Activated T-cell treated with anti-CD3 and anti-CD28 coated beads, Interleukin-2, amount 50 U/mL, for 48 hours (primary cell): ENCODE results near the gene ITFG2.
"Not testable (repeated sequence)": the region's sequence is repeated elsewhere in the genome, so short reads cannot be mapped to it uniquely, and the experiment has no call there.

Experiments used
- DNase-seq, 2 experiments: peaks; one replicate each; pipeline ENCODE4 v3.0.0-alpha.2; 2020

ITFG2 gene

GRCh38 chr12:2812290-2813213 lies at the start of gene ITFG2:
ITFG2 (plus strand) TSS chr12:2812668; CDS start chr12:2812761, 93 bp downstream.
- peak; percentile 96 to 97 for DNase-seq

- no peak for DNase-seq
Observed at GRCh38 chr12:2764398-2764797, 48.1 kb upstream of the ITFG2 start.

- no peak for DNase-seq
Observed at GRCh38 chr12:2765052-2765451, 47.4 kb upstream of the ITFG2 start.

GRCh38 chr12:2765608-2766007 lies 46.9 kb upstream of the ITFG2 start:
- no peak for DNase-seq

- DNase-seq: no peak
Observed at GRCh38 chr12:2768224-2768961, 44.1 kb upstream of the ITFG2 start.

- DNase-seq: no peak
Observed at GRCh38 chr12:2769866-2770533, 42.5 kb upstream of the ITFG2 start.

GRCh38 chr12:2770544-2770943 lies 41.9 kb upstream of the ITFG2 start:
- DNase-seq: not testable (repeated sequence)

GRCh38 chr12:2772370-2772769 lies 40.1 kb upstream of the ITFG2 start:
- DNase-seq: no peak

GRCh38 chr12:2773199-2773875 lies 39.1 kb upstream of the ITFG2 start:
- no peak for DNase-seq

GRCh38 chr12:2775431-2775830 lies 37.0 kb upstream of the ITFG2 start:
- no peak for DNase-seq

GRCh38 chr12:2776129-2776806 lies 36.2 kb upstream of the ITFG2 start:
- no peak for DNase-seq

- DNase-seq: no peak
Observed at GRCh38 chr12:2779281-2779680, 33.2 kb upstream of the ITFG2 start.

GRCh38 chr12:2783936-2784600 lies 28.4 kb upstream of the ITFG2 start:
- peak; percentile 67 to 71 for DNase-seq

- no peak for DNase-seq
Observed at GRCh38 chr12:2785017-2785416, 27.5 kb upstream of the ITFG2 start.

- DNase-seq: no peak
Observed at GRCh38 chr12:2791089-2791488, 21.4 kb upstream of the ITFG2 start.

- no peak for DNase-seq
Observed at GRCh38 chr12:2792671-2793500, 19.6 kb upstream of the ITFG2 start.

- no peak for DNase-seq
Observed at GRCh38 chr12:2793561-2793960, 18.9 kb upstream of the ITFG2 start.

- peak; percentile 46 to 50 for DNase-seq
Observed at GRCh38 chr12:2794191-2794735, 18.2 kb upstream of the ITFG2 start.

GRCh38 chr12:2794736-2795289 lies 17.7 kb upstream of the ITFG2 start, which contains the start of gene FKBP4:
FKBP4 (plus strand) TSS chr12:2794970; CDS start chr12:2795140, 170 bp downstream.
- peak; percentile 87 to 91 for DNase-seq
